A673 (cell line): Measurements from ENCODE around the gene ADCY4. TPM values are rescaled to one million over a fixed set of nuclear protein-coding genes. Genes with fewer than 3 reads are reported as not detected.
A peak's percentile ranks its signal among the peaks of the same experiment; 100 is the strongest.

ENCODE experiments used
- BruUV-seq: library from RNA; stranded (reverse); fragments of 400-500 nt; replicated peaks from 2 replicates; lab custom pipeline; 2021; lab: Mats Ljungman, UMichigan
- CTCF ChIA-PET: fragments of 300-600 bp; sonication (Branson Sonifier 250); formaldehyde crosslinking; loops from one replicate; lab custom pipeline; 2022; ENCODE audit warnings: antibody characterized with exemption; lab: Charles Lee
- POLR2A ChIA-PET: fragments of 300-600 bp; sonication (Branson Sonifier 250); formaldehyde crosslinking; loops from one replicate; lab custom pipeline; 2022; ENCODE audit warnings: antibody characterized with exemption; ENCODE audit not compliant: low non-redundant PET; lab: Charles Lee
- DNase-seq: peaks from one replicate; pipeline ENCODE4 v3.0.0-alpha.2; 2015; ENCODE audit warnings: low spot score
- H3K27ac ChIP-seq: fragments of 200-600 bp; sonication (generic); 2 replicates; pipeline ENCODE4 v1.5.1; 2016; ENCODE audit warnings: mixed run types, low read depth, mild to moderate bottlenecking, mixed read lengths, antibody characterized with exemption, low read length; ENCODE audit not compliant: poor library complexity, severe bottlenecking
- H3K27me3 ChIP-seq: fragments of 200-600 bp; sonication (generic); replicated peaks from 2 replicates; pipeline ENCODE4 v1.6.1; 2017; ENCODE audit warnings: mixed run types, low read depth, mild to moderate bottlenecking, mixed read lengths, antibody characterized with exemption, low read length; ENCODE audit not compliant: insufficient read depth, poor library complexity
- H3K36me3 ChIP-seq: fragments of 200-600 bp; sonication (generic); 2 replicates; pipeline ENCODE4 v1.6.1; 2016; ENCODE audit warnings: mixed run types, mild to moderate bottlenecking, mixed read lengths, antibody characterized with exemption, low read length; ENCODE audit not compliant: insufficient read depth, poor library complexity, severe bottlenecking
- H3K4me1 ChIP-seq: fragments of 200-600 bp; sonication (generic); 2 replicates; pipeline ENCODE4 v1.6.1; 2017; ENCODE audit warnings: mixed run types, mild to moderate bottlenecking, mixed read lengths, antibody characterized with exemption, low read length; ENCODE audit not compliant: insufficient read depth, poor library complexity, severe bottlenecking
- H3K4me3 ChIP-seq: fragments of 200-600 bp; sonication (generic); 2 replicates; pipeline ENCODE4 v1.5.1; 2016; ENCODE audit warnings: low read depth, mixed run types, mild to moderate bottlenecking, mixed read lengths, low read length; ENCODE audit not compliant: poor library complexity, severe bottlenecking
- H3K9me3 ChIP-seq: fragments of 200-600 bp; sonication (generic); 2 replicates; pipeline ENCODE4 v1.6.1; 2016; ENCODE audit warnings: mixed run types, low read depth, mild to moderate bottlenecking, mixed read lengths, antibody characterized with exemption, low read length; ENCODE audit not compliant: poor library complexity, severe bottlenecking
- CTCF ChIP-seq: fragments of 300-800, 200-600 bp; sonication (generic); conservative IDR thresholded peaks from 2 replicates; pipeline ENCODE4 v1.5.1; 2017; ENCODE audit warnings: low read depth, mild to moderate bottlenecking, antibody characterized with exemption, low read length, moderate library complexity, mixed read lengths
- EZH2 ChIP-seq: fragments of 200-600 bp; sonication (generic); IDR thresholded peaks from 2 replicates; pipeline ENCODE4 v1.6.1; 2017; ENCODE audit warnings: borderline replicate concordance, low read depth, mild to moderate bottlenecking, mixed read lengths, antibody characterized with exemption, low read length; ENCODE audit not compliant: poor library complexity, severe bottlenecking
- intact Hi-C: fragments of 100-400 bp; cut with micrococcal nuclease; formaldehyde crosslinking; loops from one replicate; pipeline ENCODE4 v1.10.0; 2022; ENCODE audit not compliant: unreplicated experiment
- total RNA-seq: library from RNA; stranded (reverse); gene quantifications from 2 replicates; pipeline ENCODE4 v1.2.3, GENCODE V29; 2021

Gene ADCY4
- total RNA-seq, 1 experiment from 2014 or later: 0.84 TPM

GRCh38 chr14:24277071-24277470 is 57.8 kb downstream of the ADCY4 start:
- H3K9me3 ChIP-seq: no peaks in the 10 kb centered on the region
- ChIA-PET CTCF (no interaction called here), POLR2A (interaction anchor here (0.5 kb wide), 1 partner anchor 723 kb away, joined by 10 read pairs; no protein-coding TSS in a partner anchor)
- BruUV-seq: no TSS peak
- H3K27ac ChIP-seq: no peak overlapping the region
- H3K27me3 ChIP-seq: no peaks in the 10 kb centered on the region
- no peak overlapping the region for H3K4me3 ChIP-seq
- no peaks in the 10 kb centered on the region for H3K4me1 ChIP-seq
- intact Hi-C loops: no loop called here
- TF ChIP-seq CTCF (no peak), EZH2 (no peak)
- H3K36me3 ChIP-seq: no peaks in the 10 kb centered on the region
- DNase-seq: no peak

- H3K27ac ChIP-seq: no peak overlapping the region
- H3K27me3 ChIP-seq: no peaks in the 10 kb centered on the region
- no peak for TF ChIP-seq CTCF
- no peak for TF ChIP-seq EZH2
- DNase-seq: no peak
- no peaks in the 10 kb centered on the region for H3K36me3 ChIP-seq
- POLR2A ChIA-PET: no interaction called here
- CTCF ChIA-PET: no interaction called here
- no TSS peak for BruUV-seq
- intact Hi-C loops: no loop called here
- H3K9me3 ChIP-seq: no peaks in the 10 kb centered on the region
- peaks cover 4% of the 10 kb centered on the region for H3K4me1 ChIP-seq
- no peak overlapping the region for H3K4me3 ChIP-seq
These were observed 60.7 kb downstream of the ADCY4 start for GRCh38 chr14:24274101-24274543.

GRCh38 chr14:24273422-24273998 is 61.4 kb downstream of the ADCY4 start:
- ChIA-PET CTCF (interaction anchor here (0.5 kb wide), 1 partner anchor 547 kb away, joined by 7 read pairs; no protein-coding TSS in a partner anchor), POLR2A (no interaction called here)
- DNase-seq: peak; percentile 10
- Histone ChIP-seq H3K4me1 (peaks cover 4% of the 10 kb centered on the region), H3K9me3 (no peaks in the 10 kb centered on the region), H3K36me3 (no peaks in the 10 kb centered on the region), H3K4me3 (no peak overlapping the region), H3K27ac (no peak overlapping the region), H3K27me3 (no peaks in the 10 kb centered on the region)
- intact Hi-C loops: no loop called here
- BruUV-seq: no TSS peak
- TF ChIP-seq EZH2 (no peak), CTCF (0 out of 2 replicates have a peak, but pooled peaks have one; percentile 14)
